HG03571 (cell line): ENCODE data around the gene ATL2.
"Not testable (repeated sequence)": the region's sequence is repeated elsewhere in the genome, so short reads cannot be mapped to it uniquely, and the experiment has no call there.

Experiments
- ATAC-seq: cut with Tn5 transposase; IDR thresholded peaks from one replicate; pipeline ENCODE4 v1.9.1; 2021; ENCODE audit not compliant: unreplicated experiment

Gene ATL2

GRCh38 chr2:38336621-38337020 lies 40.5 kb downstream of the ATL2 start:
- no peak for ATAC-seq

DNA sequence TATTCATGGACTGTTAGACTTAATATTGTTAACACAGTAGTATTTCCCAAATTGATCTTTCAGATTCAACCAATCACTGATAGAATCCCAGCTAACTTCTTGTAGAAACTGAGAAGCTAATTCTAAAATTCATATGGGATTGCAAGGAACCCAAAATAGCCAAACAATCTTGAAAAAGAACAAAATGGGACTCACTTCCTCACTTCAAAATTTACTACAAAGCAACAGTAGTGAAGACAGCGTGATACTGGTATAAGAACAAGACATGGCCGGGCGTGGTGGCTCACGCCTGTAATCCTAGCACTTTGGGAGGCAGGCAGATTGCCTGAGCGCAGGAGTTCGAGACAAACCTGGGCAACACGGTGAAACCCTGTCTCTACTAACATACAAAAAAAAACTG lies 46.3 kb downstream of the ATL2 start:
- no peak for ATAC-seq

GRCh38 chr2:38327580-38327979 lies 49.5 kb downstream of the ATL2 start:
- no peak for ATAC-seq

- no peak for ATAC-seq
Observed at GRCh38 chr2:38323623-38324022, 53.5 kb downstream of the ATL2 start.

GRCh38 chr2:38322224-38322914 lies 54.7 kb downstream of the ATL2 start:
- no peak for ATAC-seq

- not testable (repeated sequence) for ATAC-seq
Observed at GRCh38 chr2:38319240-38319639, 57.8 kb downstream of the ATL2 start.

DNA sequence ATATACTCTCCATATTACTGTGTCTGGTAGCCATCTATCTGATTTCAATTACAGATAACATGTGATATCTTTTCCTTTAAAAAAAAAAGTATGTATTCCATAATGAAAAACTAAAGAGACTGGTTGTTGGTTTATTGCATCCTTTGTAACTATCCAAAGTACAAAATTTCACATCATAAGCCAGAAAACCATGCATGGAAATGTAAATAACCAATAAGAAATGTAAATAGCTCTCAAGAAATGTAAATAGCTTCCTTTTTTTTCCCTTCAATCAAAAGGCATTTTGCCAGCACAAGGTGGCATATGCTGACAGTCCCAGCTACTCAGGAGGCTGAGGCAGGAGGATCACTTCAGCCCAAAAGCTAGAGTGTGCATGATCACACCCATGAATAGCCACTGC lies 59.3 kb downstream of the ATL2 start:
- no peak for ATAC-seq

GRCh38 chr2:38315707-38316333 lies 61.3 kb downstream of the ATL2 start:
- ATAC-seq: no peak

DNA sequence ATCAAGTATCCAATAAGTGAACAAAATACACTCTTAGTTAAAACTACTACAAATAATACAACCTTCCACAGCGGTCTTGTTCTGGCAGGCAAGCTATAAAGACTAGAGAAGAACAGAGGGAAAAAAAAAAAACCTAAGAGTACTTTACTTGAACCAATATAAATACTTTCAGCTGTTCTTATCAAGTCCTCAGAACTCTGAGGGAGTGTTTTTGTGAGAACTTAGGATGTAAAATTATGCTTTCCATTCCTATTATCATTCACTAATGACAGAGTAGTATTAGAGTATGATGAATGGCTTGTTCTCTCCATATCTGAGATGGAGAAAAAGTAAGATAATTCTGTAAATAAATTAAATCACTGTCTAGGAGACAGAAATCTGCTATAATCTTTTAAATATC lies 68.3 kb downstream of the ATL2 start:
- no peak for ATAC-seq

- no peak for ATAC-seq
Observed at GRCh38 chr2:38301969-38302702, 74.9 kb downstream of the ATL2 start.

DNA sequence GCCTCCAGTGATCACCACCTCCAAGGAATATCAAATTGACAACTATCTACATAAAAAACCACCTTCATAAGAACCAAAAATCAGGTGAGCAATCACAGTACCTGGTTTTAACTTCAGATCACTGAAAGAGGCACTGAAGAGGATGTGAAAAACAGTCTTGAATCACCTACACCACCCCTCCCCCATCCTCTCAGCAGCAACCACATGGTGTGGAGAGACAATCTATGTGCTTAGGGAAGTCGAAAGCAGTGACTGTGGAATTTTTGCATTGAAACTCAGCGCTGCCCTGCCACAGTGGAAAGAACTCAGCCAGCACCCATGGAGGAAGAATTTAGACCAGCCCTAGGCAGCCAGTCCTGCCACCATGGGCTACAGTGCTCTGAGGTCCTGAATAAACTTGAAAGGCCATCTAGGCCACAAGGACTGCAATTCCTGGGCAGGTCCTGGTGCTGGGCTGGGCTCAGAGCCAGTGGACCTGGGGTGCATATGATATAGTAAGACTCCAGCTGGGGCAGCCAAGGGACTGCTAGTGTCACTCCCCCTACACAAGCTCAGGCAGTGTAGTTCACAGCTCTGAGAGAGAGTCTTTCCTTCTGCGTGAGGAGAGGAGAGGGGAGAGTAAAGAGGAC lies 75.6 kb downstream of the ATL2 start:
- no peak for ATAC-seq

- no peak for ATAC-seq
Observed at GRCh38 chr2:38298539-38298938, 78.5 kb downstream of the ATL2 start.

DNA sequence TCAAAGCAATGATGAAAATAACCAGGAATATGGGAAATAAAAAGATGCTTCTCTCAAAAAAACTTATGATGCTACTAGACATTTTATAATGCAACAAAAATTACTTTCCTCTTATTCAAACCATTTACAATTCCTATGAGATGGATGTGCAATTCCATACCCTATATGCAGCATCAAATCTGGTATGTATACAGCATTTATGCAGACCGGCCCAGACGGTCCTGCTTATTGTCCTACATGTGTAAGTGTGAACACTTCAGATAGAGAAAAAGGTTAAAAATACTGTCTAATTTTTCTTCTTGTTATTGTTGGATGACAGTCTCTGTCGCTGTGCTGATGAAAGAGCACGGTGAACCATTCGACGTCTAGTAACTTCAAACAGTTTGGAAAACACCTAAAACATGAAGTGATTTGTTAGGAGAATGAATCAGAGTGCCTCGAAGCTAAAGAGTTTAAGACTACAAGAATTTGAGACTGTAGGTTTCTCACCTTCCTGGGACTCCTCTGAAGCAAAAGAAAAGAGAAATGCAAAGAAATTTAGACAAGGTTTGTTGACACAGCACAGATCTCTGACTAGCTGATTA lies 80.8 kb downstream of the ATL2 start:
- ATAC-seq: no peak

DNA sequence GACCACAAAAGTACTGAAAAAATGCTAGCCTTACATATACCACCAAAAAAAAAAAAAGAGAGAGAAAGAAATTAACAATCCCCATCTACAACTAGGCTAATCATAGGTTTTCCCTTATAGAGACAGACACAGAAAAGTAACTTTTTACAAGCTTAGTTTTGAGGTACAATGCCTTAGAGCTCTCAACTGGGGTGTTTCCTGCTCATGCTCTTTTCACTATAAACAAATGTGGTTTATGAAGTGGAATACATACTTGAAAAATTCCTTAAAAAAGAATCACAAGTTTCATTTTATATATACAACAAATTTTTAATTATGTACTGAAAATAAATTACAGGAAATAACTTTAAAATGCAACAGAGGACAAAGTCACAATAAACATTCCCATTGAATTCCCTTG lies 82.5 kb downstream of the ATL2 start:
- no peak for ATAC-seq

DNA sequence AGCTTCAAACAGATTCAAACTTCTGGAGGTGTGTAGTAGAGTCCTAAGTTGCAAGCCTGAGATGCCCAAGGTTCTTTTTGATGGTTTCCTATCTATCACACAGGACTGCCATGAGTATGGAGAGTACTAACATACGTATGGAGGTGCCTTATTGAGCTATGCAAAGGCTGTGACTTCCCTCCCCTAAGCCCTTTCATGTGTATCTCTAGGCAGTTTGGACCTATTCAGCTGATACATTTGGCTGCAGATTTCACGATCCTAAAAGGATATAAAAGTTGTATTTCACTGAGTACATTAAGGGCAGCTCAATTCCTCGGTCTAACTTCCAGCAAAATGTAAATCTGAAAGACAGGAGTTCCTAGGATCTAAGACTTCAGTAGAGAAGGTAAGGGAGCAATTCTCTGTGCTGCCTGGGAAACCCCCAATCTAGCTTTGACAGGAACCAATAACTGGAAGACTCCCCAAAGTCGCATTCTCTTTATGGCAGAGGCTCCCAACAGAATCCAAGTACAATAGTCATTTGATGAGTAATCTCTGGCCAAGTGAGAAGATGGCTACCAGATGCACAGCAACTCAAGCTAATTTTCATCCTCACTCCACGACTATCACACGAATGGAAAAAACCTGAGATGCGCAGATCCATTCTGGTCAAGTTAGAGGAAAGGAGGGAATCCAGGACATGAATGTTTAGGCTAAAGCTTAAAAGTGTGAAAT lies 83.8 kb downstream of the ATL2 start:
- ATAC-seq: no peak

GRCh38 chr2:38290332-38290731 lies 86.7 kb downstream of the ATL2 start:
- ATAC-seq: no peak

GRCh38 chr2:38284971-38285370 lies 92.1 kb downstream of the ATL2 start:
- ATAC-seq: no peak

DNA sequence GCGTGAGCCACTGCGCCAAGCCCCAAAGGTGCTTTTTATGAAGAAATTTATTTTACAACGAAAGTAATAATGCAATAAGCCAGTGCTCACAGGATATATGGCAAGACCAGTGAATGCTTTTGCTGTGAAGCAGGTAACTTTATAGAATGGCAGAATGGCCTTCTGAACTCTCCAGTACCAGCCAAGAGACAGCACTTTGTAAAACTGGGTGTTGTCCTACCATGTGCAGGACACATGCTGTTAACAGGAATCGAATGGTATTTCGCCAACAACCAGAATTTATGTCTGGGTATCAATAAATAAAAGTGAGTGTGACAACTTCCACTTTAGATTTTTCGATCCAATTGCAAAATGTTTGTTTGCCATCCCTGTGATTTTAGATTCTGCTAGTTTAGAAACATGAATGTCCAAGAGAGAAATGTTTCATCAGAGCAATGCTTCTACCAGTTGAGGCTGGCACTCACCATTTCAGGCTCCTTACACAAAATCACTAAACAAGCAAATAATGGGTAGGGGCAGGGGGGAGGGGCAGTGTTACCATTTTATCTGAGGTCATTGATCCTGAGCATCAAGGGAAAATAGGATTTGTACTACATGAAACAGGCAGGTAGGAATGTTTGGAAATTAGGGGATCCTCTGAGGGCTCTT lies 95.9 kb downstream of the ATL2 start:
- ATAC-seq: no peak

DNA sequence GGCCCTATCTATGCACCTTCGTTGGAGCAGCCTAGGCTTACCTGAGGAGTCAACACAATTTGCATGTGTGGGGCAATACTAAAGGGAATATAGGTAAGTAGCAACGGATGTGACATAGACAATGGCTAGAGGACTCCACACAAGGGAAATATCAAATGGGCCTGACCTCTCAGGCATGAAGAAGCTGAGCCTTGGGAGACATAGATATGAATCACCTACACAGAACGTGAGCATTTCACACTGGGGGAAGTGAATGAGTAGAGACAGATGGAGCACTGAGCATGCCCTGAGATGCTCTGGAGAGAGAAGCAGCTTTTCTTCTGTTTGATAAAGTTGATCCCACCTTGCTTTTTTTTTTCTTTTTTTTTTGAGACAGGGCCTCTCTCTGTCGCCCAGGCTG lies 97.9 kb downstream of the ATL2 start:
- no peak for ATAC-seq

GRCh38 chr2:38278117-38278438 lies 99.0 kb downstream of the ATL2 start:
- ATAC-seq: not testable (repeated sequence)
